Aorta (tissue), 5 donors: ENCODE data around the gene ZNF665. TPM values are rescaled to one million over a fixed set of nuclear protein-coding genes. Genes with fewer than 3 reads are reported as not detected.
A peak's percentile ranks its signal among the peaks of the same experiment; 100 is the strongest.
"Not testable (repeated sequence)": the region's sequence is repeated elsewhere in the genome, so short reads cannot be mapped to it uniquely, and the experiment has no call there.

Source experiments
- ATAC-seq: fragments of 200-7000 bp; cut with Tn5 transposase; one replicate; pipeline ENCODE4 v1.9.1; 2022; ENCODE audit warnings: moderate library complexity; ENCODE audit not compliant: low FRiP score
- DNase-seq, 2 donors: peaks; one replicate each; pipeline ENCODE4 v3.0.0-alpha.2; 2020
- H3K27ac ChIP-seq, 2 donors: one replicate each; pipeline ENCODE4 v1.5.1; 2013; ENCODE audit warnings: low read length in 2 of 2, mild to moderate bottlenecking in 2 of 2, moderate library complexity in 2 of 2, control low read depth in 1 of 2, inconsistent platforms in 1 of 2, low read depth in 1 of 2
- H3K27me3 ChIP-seq, 2 donors: one replicate each; pipeline ENCODE4 v1.6.1; 2013; ENCODE audit warnings: control low read depth in 1 of 2, low read length in 1 of 2, mild to moderate bottlenecking in 1 of 2, moderate library complexity in 1 of 2; ENCODE audit not compliant: insufficient read depth in 2 of 2, control insufficient read depth in 1 of 2
- H3K36me3 ChIP-seq, 2 donors: one replicate each; pipeline ENCODE4 v1.6.1; 2013; ENCODE audit warnings: control low read depth in 1 of 2, low read length in 1 of 2, mild to moderate bottlenecking in 1 of 2; ENCODE audit not compliant: insufficient read depth in 2 of 2, control insufficient read depth in 1 of 2
- H3K4me1 ChIP-seq, 2 donors: one replicate each; pipeline ENCODE4 v1.6.1; 2013; ENCODE audit warnings: low read length in 2 of 2, control low read depth in 1 of 2, mild to moderate bottlenecking in 1 of 2, moderate library complexity in 1 of 2; ENCODE audit not compliant: insufficient read depth in 2 of 2, control insufficient read depth in 1 of 2
- H3K4me3 ChIP-seq, 2 donors: one replicate each; pipeline ENCODE4 v1.5.1; 2013; ENCODE audit warnings: low read length in 2 of 2, control low read depth in 1 of 2, mild to moderate bottlenecking in 1 of 2
- H3K9me3 ChIP-seq: one replicate; pipeline ENCODE4 v1.6.1; 2013; ENCODE audit warnings: mild to moderate bottlenecking, low read length; ENCODE audit not compliant: control insufficient read depth
- WGBS, 2 donors: extraction: QIAGEN DNeasy Blood & Tissue Kit; methylation state at CpG; one replicate each; pipeline ENCODE4 v1.1.7; 2013; 5-methylcytosine and 5-hydroxymethylcytosine counted together
- intact Hi-C, 2 donors: fragments of 100-400 bp; cut with DNase I; formaldehyde crosslinking; loops; one replicate each; pipeline versions ENCODE4 v1.14.2 to v1.15.0; 2022
- polyA plus RNA-seq, 2 donors: library from polyadenylated mRNA; stranded (reverse); fragments of 200-250 nt; gene quantifications; one replicate each; pipeline ENCODE4 v1.2.3, GENCODE V29; 2013
- total RNA-seq, 2 donors: library from RNA; stranded (reverse); fragmentation: NEBNext Ultra II Directional; extraction: Animal tissue kit (Norgen Biotek cat#: 25700); gene quantifications; one replicate each; pipeline ENCODE4 v1.2.1, GENCODE V29; 2021
- donor health status: healthy with polysubstance abuse.
- donor health status: Bipolar disorder and iron deficiency.
- donor health status: DM: no; HTN: no; CAD: no.
- donor health status: DM: no; HTN: no; CAD: no.
- donor health status: DM: yes; HTN: yes; CAD: no.

Gene ZNF665
- total and polyA plus RNA-seq, 4 donors, result 0.38 to 9.2 (median 4.9) TPM

DNA sequence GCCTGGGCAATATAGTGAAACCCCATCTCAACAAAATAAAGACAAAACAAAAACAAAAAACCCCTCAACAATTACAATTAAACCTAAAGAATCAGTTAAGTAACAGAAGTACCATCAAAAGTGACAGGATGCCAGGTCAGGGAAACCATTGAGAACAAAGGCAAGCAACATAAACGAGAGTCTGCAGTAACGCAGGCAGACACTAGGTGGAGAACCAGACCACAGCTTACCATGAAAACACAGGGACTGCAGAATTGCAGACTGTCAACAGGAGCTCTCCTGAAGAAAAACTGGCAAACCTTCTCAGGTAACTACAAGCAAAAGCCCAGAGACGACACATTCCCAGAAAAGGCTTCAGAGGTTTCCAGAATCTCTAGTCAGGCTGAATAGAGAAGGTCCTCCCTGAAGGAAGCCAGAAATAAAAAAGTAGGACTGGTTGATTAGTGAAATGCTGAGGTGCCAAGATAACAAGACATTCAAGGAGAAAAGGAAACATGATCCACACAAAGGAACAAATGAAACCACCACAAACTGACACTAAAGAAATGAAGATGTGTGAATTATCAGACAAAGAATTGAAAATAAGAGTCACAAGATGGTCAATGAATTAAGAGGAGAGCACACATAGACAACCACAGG is 2.2 kb upstream of the ZNF665 start:
- intact Hi-C loops, result loop anchor here (5.0 to 10.0 kb wide), 10 partner anchors 59 to 552 kb away; partner anchors contain the start of genes ZNF525 (in 2 of the 2), ZNF845 (in 2 of the 2), VN1R2 (in 1 of the 2) and ZNF677 (in 1 of the 2)
- Histone ChIP-seq H3K36me3 (no peaks in the 10 kb centered on the region), H3K4me3 (no peak overlapping the region), H3K9me3 (no peaks in the 10 kb centered on the region), H3K4me1 (no peaks in the 10 kb centered on the region), H3K27ac (no peak overlapping the region), H3K27me3 (no peaks in the 10 kb centered on the region)
- DNase-seq (peak; percentile 80), ATAC-seq (peak; percentile 82)
- WGBS, 2 donors, result 0% methylated on average over 3 of the region's 3 CpGs

DNA sequence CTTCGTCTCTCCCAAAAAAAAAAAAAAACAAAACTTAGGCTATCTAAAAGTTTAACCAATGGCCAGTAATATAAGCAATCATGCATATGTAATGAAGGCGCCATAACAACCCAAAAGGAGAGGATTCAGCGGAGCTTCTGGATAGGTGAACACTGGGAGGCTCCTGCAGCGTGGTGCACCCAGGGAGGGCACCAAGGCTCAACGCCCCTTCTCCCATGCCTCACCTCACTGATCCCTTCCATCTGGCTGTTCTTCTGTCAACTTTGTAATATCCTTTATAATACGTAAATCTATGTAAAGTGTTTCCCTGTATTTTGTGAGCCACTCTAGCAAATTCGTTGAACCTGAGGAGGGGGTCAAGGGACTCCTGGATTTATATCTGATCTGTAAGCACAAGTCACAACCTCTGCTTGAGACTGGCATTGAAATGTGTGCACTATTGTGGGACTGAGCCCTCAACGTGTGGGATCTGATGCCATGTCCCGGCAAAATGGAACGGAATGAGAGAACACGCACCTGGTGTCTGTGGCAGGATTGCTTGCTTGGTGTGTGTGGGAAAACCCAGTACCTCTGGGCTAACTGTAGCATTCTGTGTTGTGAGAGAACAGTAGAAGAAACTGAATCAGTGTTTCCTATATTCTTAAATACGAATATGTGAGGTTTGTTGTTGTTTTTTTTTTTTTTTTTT is 521 bp upstream of the ZNF665 start:
- WGBS, 2 donors, result 53 to 57% methylated on average over 12 of the region's 12 CpGs
- H3K27ac ChIP-seq, result no peak overlapping the region

DNA sequence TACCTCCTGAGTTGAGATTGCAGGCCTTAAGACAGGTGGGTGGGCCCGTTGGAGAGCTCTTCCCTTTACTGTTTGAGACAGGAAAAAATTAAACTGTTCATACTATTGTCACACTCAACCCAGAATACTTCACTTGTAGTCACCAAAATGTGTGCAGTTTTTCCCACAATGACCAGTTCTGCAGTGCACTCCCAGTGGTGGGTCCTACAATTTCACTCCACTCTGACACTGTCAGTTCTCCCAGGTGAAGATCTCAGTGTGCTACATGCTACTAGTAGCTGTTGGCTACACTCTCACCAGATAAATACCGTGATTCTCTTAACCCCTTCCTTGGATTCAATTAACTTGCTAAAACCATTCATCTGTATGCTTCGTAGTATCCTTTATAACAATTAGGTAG is 2.9 kb downstream of the ZNF665 start:
- Histone ChIP-seq H3K36me3 (no peaks in the 10 kb centered on the region), H3K4me1 (no peaks in the 10 kb centered on the region), H3K9me3 (no peaks in the 10 kb centered on the region), H3K4me3 (no peak overlapping the region), H3K27ac (no peak overlapping the region), H3K27me3 (no peaks in the 10 kb centered on the region)
- 90 to 92% methylated on average over 3 of the region's 3 CpGs for WGBS, 2 donors
- no peak for DNase-seq
- intact Hi-C loops, result loop anchor here (5.0 to 10.0 kb wide), 6 partner anchors 65 to 325 kb away; partner anchors contain the start of genes ZNF845 (in 2 of the 2), VN1R2 (in 1 of the 2), ZNF160 (in 1 of the 2) and ZNF525 (in 1 of the 2)
- no peak for ATAC-seq

More for the DNA sequence above, 521 bp upstream of the ZNF665 start:
- ATAC-seq (peak; percentile 3), DNase-seq (no peak)
- H3K36me3 ChIP-seq, result no peaks in the 10 kb centered on the region
- no peaks in the 10 kb centered on the region for H3K4me1 ChIP-seq
- no peak overlapping the region for H3K4me3 ChIP-seq
- H3K27me3 ChIP-seq, result no peaks in the 10 kb centered on the region
- no peaks in the 10 kb centered on the region for H3K9me3 ChIP-seq
- intact Hi-C loops, result loop anchor here (5.0 to 10.0 kb wide), 6 partner anchors 61 to 321 kb away; partner anchors contain the start of genes ZNF845 (in 2 of the 2), VN1R2 (in 1 of the 2), ZNF160 (in 1 of the 2) and ZNF525 (in 1 of the 2)

DNA sequence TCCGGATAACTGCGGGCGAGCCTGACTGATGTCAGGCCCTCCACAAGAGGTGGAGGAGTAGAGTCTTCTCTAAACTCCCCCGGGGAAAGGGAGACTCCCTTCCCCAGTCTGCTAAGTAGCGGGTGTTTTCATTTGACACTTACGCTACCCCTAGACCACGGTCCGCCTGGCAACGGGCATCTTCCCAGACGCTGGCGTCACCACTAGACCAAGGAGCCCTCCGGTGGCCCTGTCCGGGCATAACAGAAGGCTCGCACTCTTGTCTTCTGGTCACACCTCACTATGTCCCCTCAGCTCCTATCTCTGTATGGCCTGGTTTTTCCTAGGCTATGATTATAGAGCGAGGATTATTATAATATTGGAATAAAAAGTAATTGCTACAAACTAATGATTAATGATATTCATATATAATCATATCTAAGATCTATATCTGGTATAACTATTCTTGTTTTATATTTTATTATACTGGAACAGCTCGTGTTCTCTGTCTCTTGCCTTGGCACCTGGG is 3.4 kb downstream of the ZNF665 start:
- not testable (repeated sequence) for H3K27ac ChIP-seq, H3K27me3 ChIP-seq, H3K4me1 ChIP-seq, ATAC-seq, H3K9me3 ChIP-seq, H3K36me3 ChIP-seq, H3K4me3 ChIP-seq, DNase-seq
- WGBS, 2 donors, result 64 to 73% methylated on average over 11 to 12 of the region's 16 CpGs
- intact Hi-C loops, result loop anchor here (5.0 to 10.0 kb wide), 6 partner anchors 65 to 325 kb away; partner anchors contain the start of genes ZNF845 (in 2 of the 2), VN1R2 (in 1 of the 2), ZNF160 (in 1 of the 2) and ZNF525 (in 1 of the 2)

DNA sequence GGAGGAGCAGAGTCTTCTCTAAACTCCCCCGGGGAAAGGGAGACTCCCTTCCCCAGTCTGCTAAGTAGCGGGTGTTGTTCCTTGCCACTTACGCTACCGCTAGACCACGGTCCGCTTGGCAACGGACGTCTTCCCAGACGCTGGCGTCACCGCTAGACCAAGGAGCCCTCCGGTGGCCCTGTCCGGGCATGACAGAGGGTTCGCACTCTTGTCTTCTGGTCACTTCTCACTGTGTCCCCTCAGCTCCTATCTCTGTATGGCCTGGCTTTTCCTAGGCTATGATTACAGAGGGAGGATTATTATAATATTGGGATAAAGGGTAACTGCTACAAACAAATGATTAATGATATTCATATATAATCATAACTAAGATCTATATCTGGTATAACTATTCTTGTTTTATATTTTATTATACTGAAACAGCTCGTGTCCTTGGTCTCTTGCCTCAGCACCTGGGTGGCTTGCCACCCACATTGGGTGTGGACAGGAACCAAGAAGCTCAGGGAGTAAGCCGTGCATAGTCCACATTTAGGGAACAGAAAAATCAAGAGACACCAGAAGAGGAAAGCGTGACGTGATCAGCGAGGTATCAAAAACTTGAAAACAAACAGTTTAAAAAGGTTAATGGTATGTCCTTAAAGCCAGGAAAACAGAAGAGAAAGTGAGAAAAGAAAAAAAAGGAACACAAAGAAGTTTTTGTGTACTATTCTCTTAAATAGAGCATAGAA is 7.8 kb downstream of the ZNF665 start:
- H3K27me3 ChIP-seq, intact Hi-C loops, H3K36me3 ChIP-seq, DNase-seq, H3K9me3 ChIP-seq, H3K4me3 ChIP-seq, H3K4me1 ChIP-seq, H3K27ac ChIP-seq, ATAC-seq: not testable (repeated sequence)
- WGBS, 2 donors, result 81 to 85% methylated on average over 8 to 15 of the region's 19 CpGs

DNA sequence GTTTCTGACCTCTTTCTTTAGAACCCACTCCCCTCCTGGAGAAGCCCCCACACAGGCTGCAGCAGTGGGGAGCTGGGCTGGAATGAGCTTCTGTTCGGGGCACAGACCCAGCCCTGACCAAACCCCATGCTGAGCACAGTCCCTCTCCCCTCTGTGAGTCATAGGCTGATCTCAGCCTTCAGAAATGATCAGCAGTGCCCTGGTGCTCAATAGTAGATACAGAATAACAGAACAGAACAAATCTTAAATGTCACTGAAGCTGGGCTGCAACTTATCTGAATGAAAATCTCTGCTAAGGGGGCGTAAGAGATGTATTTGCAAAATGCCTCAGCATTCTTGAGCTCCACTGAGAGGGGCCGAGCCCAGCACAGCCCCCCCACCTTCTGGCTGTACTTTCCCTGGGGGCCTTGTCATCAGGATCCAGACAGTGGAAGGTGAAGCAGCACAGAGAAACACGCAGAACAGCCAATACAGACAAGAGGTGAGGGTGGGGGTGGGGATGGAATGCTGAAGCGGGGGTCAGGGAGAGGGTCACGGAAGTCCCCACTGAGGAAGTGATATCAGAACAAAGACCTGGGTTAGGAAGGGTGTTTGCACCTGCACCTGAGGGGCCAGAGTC is 9.9 kb downstream of the ZNF665 start:
- ATAC-seq (no peak), DNase-seq (no peak)
- intact Hi-C loops, result no loop called here
- H3K9me3 ChIP-seq, result peaks cover 1% of the 10 kb centered on the region
- WGBS, 2 donors, result 79% methylated on average over 6 of the region's 6 CpGs
- H3K27ac ChIP-seq, result no peak overlapping the region
- H3K36me3 ChIP-seq, result peaks cover 0 to 3% of the 10 kb centered on the region in 2 donors
- no peak overlapping the region for H3K4me3 ChIP-seq
- H3K4me1 ChIP-seq, result no peaks in the 10 kb centered on the region
- H3K27me3 ChIP-seq, result no peaks in the 10 kb centered on the region

DNA sequence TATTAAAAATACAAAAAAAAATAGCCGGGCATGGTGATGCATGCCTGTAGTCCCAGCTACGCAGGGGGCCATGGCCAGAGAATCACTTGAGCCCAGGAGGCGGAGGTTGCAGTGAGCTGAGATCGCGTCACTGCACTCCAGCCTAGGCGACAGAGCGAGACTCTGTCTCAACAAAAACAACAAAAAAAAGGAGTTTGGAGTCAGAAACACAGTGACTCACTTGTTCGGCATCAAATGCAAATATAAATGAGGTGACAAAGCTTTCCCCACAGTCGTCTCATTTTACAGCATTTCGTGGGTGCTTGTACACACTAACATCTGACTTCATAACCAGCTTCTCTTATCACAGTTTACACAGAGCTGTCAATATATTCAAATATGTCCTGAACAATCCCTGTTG is 11.0 kb downstream of the ZNF665 start:
- H3K9me3 ChIP-seq, result peaks cover 1% of the 10 kb centered on the region
- no peak overlapping the region for H3K27ac ChIP-seq
- 90% methylated on average over 10 of the region's 10 CpGs for WGBS, 2 donors
- ATAC-seq (no peak), DNase-seq (no peak)
- H3K36me3 ChIP-seq, result peaks cover 0 to 3% of the 10 kb centered on the region in 2 donors
- intact Hi-C loops, result no loop called here
- no peaks in the 10 kb centered on the region for H3K27me3 ChIP-seq
- H3K4me3 ChIP-seq, result no peak overlapping the region
- H3K4me1 ChIP-seq, result no peaks in the 10 kb centered on the region

DNA sequence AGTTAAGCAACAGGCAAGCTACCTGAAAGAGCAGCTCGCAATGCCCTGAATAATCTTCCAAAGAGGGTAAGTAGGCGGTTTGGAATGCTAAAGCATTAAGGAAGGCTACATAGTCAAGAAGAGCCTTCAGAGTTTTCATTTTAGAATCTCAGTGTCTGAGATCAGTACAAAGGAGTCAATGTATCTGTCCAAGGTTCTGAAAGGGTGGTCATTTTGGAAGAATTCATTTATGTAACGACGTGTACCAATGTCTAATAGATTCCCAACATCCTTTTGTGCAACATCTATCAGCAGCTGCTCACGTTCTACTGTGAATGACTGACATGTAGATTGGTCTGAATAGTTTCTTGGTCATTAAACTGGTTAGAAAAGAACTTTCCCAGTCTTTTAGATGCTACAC is 15.2 kb downstream of the ZNF665 start:
- Histone ChIP-seq H3K4me3 (no peak overlapping the region), H3K27ac (no peak overlapping the region), H3K9me3 (peaks cover 1% of the 10 kb centered on the region), H3K36me3 (peaks cover 0 to 6% of the 10 kb centered on the region in 2 donors), H3K27me3 (no peaks in the 10 kb centered on the region), H3K4me1 (no peaks in the 10 kb centered on the region)
- no peak for DNase-seq
- ATAC-seq, result no peak
- intact Hi-C loops, result no loop called here
- 89 to 91% methylated on average over 5 of the region's 5 CpGs for WGBS, 2 donors
